B cell (primary cell): Measurements from ENCODE around the gene UNC13D.

Experiments used
- CTCF ChIP-seq: fragments of 200-600 bp; IDR thresholded peaks from one replicate; pipeline ENCODE4 v1.8.0; 2022; ENCODE audit warnings: antibody characterized with exemption, mild to moderate bottlenecking
- EZH2 ChIP-seq: IDR thresholded peaks from 2 replicates; pipeline ENCODE4 v1.6.1; 2012; ENCODE audit warnings: borderline replicate concordance, low read depth, mild to moderate bottlenecking, moderate library complexity, low read length; ENCODE audit not compliant: insufficient read depth, poor library complexity, severe bottlenecking

GRCh38 chr17:75824666-75825065 is 19.5 kb downstream of the UNC13D start:
- TF ChIP-seq EZH2 (no peak), CTCF (no peak)
